Stomach (tissue), 9 donors: Measurements from ENCODE around the gene HCFC1. TPM values are rescaled to one million over a fixed set of nuclear protein-coding genes. Genes with fewer than 3 reads are reported as not detected.

Experiments used
- DNase-seq, 2 donors: peaks; one replicate each; pipeline versions ENCODE4 v3.0.0 to v3.0.0-alpha.2; 2013 to 2019
- H3K27ac ChIP-seq, 5 donors: fragments of 200-600 bp in 4 of 5; sonication (generic) in 4 of 5; one replicate each; pipeline ENCODE4 v1.5.1; 2013 to 2019; ENCODE audit warnings: mild to moderate bottlenecking in 1 of 5, moderate library complexity in 1 of 5
- H3K27me3 ChIP-seq, 3 donors: fragments of 200-600 bp; sonication (generic); one replicate each; pipeline ENCODE4 v1.5.1; 2017 to 2019; ENCODE audit warnings: mixed run types in 1 of 3
- H3K36me3 ChIP-seq, 4 donors: fragments of 200-600 bp; sonication (generic); 1 replicate in 3 of 4; 2 replicates in 1 of 4; pipeline ENCODE4 v1.5.1; 2016 to 2019
- H3K4me1 ChIP-seq, 4 donors: fragments of 200-600 bp; sonication (generic); one replicate each; pipeline ENCODE4 v1.5.1; 2016 to 2019
- H3K4me3 ChIP-seq, 4 donors: fragments of 200-600 bp; sonication (generic) in 3 of 4; one replicate each; pipeline ENCODE4 v1.5.1; 2016 to 2019; ENCODE audit warnings: mild to moderate bottlenecking in 1 of 4
- H3K9me3 ChIP-seq, 4 donors: fragments of 200-600 bp; sonication (generic); one replicate each; pipeline ENCODE4 v1.5.1; 2016 to 2019
- EP300 ChIP-seq: sonication (generic); formaldehyde crosslinking; IDR thresholded peaks from one replicate; pipeline ENCODE4 v1.6.1; 2017; ENCODE audit warnings: antibody characterized with exemption
- POLR2A ChIP-seq, 4 donors: fragments of 450-650 bp; IDR thresholded peaks; one replicate each; pipeline ENCODE4 v1.6.1; 2016; ENCODE audit warnings: antibody characterized with exemption in 4 of 4, control low read depth in 2 of 4, mild to moderate bottlenecking in 1 of 4, moderate library complexity in 1 of 4
- POLR2AphosphoS5 ChIP-seq, 3 donors: sonication (generic); formaldehyde crosslinking; IDR thresholded peaks; one replicate each; pipeline ENCODE4 v1.6.1; 2016; ENCODE audit warnings: antibody characterized with exemption in 3 of 3
- WGBS, 5 donors: extraction: QIAGEN DNeasy Blood & Tissue Kit in 3 of 5; methylation state at CpG; one replicate each; pipeline versions ENCODE4 v1.1.5 to v1.1.7; 2013 to 2018; 5-methylcytosine and 5-hydroxymethylcytosine counted together
- intact Hi-C: fragments of 100-400 bp; cut with DNase I; formaldehyde crosslinking; loops from one replicate; pipeline ENCODE4 v1.15.1; 2023; ENCODE audit warnings: low total_unique reads
- polyA plus RNA-seq, 3 donors: library from polyadenylated mRNA; stranded (reverse); fragments of 200-250 nt; gene quantifications; one replicate each; pipeline ENCODE4 v1.2.3, GENCODE V29; 2013
- total RNA-seq, 5 donors: library from RNA; depleted of rRNA; stranded (reverse); fragments of >200 nt; gene quantifications; one replicate each; pipeline versions ENCODE4 v1.1.0 to v1.2.3, GENCODE V29; 2014 to 2016
- TF ChIP-seq, protein P1 (sequence below), 7 experiments: fragments of 450-650 bp in 4 of 7; fragments of 200-600 bp in 3 of 7; sonication (generic) in 3 of 7; IDR thresholded peaks; one replicate each; pipeline ENCODE4 v1.5.1; 2016 to 2019; ENCODE audit warnings: antibody characterized with exemption in 7 of 7, control low read depth in 2 of 7, mild to moderate bottlenecking in 1 of 7
- donor health status: healthy with polysubstance abuse.
- donor health status: Bipolar disorder and iron deficiency.
- donor health status: healthy.

Gene HCFC1
- total and polyA plus RNA-seq, 8 donors, result 9.0 to 61.6 (median 17.8) TPM

DNA sequence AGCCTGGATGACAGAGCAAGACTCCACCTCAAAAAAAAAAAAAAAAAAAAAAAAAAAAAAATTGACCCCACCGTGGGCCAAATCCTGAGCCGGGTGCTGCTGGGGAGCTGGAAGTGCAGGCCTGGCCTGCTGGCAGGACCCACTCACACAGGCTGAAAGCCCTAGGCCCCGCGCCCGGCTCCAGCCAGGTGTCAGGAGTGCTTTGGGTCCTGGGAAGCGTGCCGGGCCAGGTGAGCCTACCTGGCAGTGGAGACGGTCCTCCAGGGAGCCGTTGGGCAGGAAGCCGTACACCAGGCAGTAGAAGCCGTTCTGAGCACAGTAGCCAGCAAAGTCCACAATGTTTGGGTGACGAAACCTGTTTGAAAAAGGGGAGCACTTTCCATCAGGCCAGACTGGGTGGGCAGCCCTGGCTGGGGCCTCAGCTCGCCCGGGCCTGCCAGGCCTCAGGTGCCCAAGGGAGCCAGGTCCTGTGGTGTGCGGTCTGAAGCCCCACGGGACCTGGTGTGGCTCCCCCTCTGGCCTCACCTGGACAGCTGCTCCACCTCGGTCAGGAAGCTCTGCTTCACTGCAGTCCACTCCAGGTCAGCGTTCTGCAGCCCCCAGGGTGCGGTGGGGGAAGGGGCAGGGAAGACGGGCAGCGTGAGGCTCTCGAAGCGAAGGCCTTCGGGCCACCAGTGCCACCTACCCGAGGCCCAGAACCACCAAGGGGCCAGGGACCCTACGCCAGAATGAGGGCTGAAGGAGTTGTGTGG, 46.3 kb upstream of the HCFC1 start:
- Histone ChIP-seq H3K4me3 (peak overlapping the region in 3 of 4 donors; percentile 54 to 62 (median 61)), H3K9me3 (no peaks in the 10 kb centered on the region), H3K27ac (peak overlapping the region in 3 of 5 donors; percentile 9 to 96 (median 73)), H3K27me3 (peaks cover 0 to 5% (median 0%) of the 10 kb centered on the region in 3 donors), H3K4me1 (peaks cover 5 to 53% (median 36%) of the 10 kb centered on the region in 4 donors), H3K36me3 (peaks cover 0 to 42% (median 31%) of the 10 kb centered on the region in 4 donors)
- intact Hi-C loops, result no loop called here
- no peak for TF ChIP-seq EP300
- no peak for TF ChIP-seq POLR2A (IDR thresholded peaks at IDR 0.05)
- no peak for TF ChIP-seq POLR2AphosphoS5 (IDR thresholded peaks at IDR 0.05)
- TF ChIP-seq, protein P1, sequence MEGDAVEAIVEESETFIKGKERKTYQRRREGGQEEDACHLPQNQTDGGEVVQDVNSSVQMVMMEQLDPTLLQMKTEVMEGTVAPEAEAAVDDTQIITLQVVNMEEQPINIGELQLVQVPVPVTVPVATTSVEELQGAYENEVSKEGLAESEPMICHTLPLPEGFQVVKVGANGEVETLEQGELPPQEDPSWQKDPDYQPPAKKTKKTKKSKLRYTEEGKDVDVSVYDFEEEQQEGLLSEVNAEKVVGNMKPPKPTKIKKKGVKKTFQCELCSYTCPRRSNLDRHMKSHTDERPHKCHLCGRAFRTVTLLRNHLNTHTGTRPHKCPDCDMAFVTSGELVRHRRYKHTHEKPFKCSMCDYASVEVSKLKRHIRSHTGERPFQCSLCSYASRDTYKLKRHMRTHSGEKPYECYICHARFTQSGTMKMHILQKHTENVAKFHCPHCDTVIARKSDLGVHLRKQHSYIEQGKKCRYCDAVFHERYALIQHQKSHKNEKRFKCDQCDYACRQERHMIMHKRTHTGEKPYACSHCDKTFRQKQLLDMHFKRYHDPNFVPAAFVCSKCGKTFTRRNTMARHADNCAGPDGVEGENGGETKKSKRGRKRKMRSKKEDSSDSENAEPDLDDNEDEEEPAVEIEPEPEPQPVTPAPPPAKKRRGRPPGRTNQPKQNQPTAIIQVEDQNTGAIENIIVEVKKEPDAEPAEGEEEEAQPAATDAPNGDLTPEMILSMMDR (IDR thresholded peaks at IDR 0.05), result no peak
- WGBS, 5 donors, result 73 to 90% (median 83%) methylated on average over 11 to 26 of the region's 26 CpGs
- no peak for DNase-seq

DNA sequence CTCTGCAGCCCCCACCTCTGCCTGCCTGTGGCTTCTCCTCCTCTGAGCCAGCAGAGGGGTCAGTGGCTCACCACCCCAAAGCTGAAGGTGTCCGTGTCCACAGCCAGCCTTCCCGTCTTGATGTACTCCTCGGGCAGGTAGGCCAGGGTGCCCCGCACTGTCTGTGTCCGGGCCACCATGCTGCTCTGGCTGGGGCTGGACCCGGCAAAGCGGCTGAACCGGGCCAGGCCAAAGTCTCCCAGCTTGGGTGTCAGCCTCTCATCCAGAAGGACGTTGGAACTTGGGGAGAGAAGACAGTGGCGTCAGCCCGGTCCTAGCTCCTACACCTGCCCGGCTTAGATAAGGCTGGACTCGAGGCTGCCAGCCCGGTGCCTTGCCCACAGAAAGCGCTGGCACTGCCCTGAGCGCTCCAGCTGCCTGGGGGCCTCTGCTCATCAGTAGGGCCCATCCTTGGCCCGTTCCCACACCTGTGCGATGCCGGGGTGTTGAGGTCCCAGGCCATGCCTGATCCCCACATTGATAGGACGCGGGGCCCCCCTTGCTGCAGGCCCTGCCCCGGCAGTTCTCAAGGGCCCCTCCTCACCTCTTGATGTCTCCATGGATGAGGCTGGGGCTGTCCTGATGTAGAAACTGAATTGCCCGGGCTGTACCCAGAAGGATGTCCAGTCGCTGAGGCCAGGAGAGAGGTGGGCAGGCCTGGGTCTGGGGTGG, 44.9 kb upstream of the HCFC1 start:
- intact Hi-C loops, result no loop called here
- no peak for TF ChIP-seq POLR2AphosphoS5 (IDR thresholded peaks at IDR 0.05)
- TF ChIP-seq EP300, result no peak
- TF ChIP-seq POLR2A (IDR thresholded peaks at IDR 0.05), result no peak
- TF ChIP-seq, protein P1 (IDR thresholded peaks at IDR 0.05), result no peak
- Histone ChIP-seq H3K27ac (no peak overlapping the region), H3K27me3 (peaks cover 0 to 6% (median 0%) of the 10 kb centered on the region in 3 donors), H3K4me3 (no peak overlapping the region), H3K4me1 (peaks cover 5 to 46% (median 36%) of the 10 kb centered on the region in 4 donors), H3K36me3 (peaks cover 0 to 54% (median 36%) of the 10 kb centered on the region in 4 donors), H3K9me3 (no peaks in the 10 kb centered on the region)
- WGBS, 5 donors, result 81 to 89% (median 84%) methylated on average over 19 to 24 of the region's 24 CpGs; no CpG with 5 or more reads in 1 of the 5 donors
- DNase-seq, result no peak

DNA sequence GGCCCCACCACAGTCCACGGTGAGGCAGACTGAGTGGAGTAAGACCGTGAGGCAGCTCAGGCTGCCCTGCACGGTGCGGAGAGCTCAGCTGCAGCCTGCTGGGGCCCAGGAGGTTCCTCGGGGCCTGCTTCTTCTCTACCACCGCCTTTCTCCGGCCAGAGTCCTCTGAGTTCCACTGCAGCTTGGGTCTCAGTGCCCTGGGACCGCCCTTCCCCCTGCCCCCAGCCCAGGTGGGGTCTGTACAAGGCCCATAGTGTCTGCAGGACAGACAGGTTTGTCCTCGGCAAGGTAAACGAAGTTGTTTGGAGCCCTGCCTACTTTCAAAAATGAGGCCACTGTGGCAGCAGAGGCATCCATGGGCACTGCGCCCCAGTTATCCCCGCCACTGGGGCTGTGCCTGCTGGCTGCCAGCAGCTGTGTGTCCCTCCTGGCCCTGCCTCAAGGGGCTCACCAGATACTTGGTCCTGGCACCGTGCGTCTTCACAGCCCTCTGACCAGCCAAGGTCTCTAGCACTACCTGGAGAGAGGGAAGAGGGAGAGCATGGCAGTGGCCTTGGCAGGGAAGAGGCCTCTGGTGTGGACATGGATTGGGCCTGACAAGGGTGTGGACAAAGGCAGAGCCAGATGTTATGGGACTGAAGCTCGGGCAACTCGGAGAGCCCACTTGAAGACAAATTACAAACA, 44.1 kb upstream of the HCFC1 start:
- peaks cover 0 to 5% (median 0%) of the 10 kb centered on the region in 3 donors for H3K27me3 ChIP-seq
- no peaks in the 10 kb centered on the region for H3K9me3 ChIP-seq
- H3K4me1 ChIP-seq, result peaks cover 5 to 38% (median 30%) of the 10 kb centered on the region in 4 donors
- TF ChIP-seq POLR2A (IDR thresholded peaks at IDR 0.05) (no peak), EP300 (no peak), POLR2AphosphoS5 (IDR thresholded peaks at IDR 0.05) (no peak)
- TF ChIP-seq, protein P1 (IDR thresholded peaks at IDR 0.05), result no peak
- 73 to 86% (median 79%) methylated on average over 8 to 16 of the region's 16 CpGs for WGBS, 5 donors
- H3K4me3 ChIP-seq, result no peak overlapping the region
- DNase-seq, result no peak
- peaks cover 0 to 62% (median 38%) of the 10 kb centered on the region in 4 donors for H3K36me3 ChIP-seq
- H3K27ac ChIP-seq, result no peak overlapping the region
- intact Hi-C loops, result no loop called here
